Neural progenitor cell (in vitro differentiated cells): ENCODE data around the gene TEKT3. TPM values are rescaled to one million over a fixed set of nuclear protein-coding genes. Genes with fewer than 3 reads are reported as not detected.

Source experiments
- DNase-seq: peaks from one replicate; pipeline ENCODE4 v3.0.0-alpha.2; 2016; ENCODE audit warnings: low spot score
- H2AFZ ChIP-seq: fragments of 200-600 bp; sonication (generic); replicated peaks from 2 replicates; pipeline ENCODE4 v1.6.1; 2016; ENCODE audit warnings: antibody characterized with exemption
- H3F3A ChIP-seq: fragments of 200-600 bp; sonication (generic); 2 replicates; pipeline ENCODE4 v1.6.1; 2016; ENCODE audit warnings: antibody characterized with exemption, low read depth
- H3K27ac ChIP-seq: fragments of 200-600 bp; sonication (generic); 2 replicates; pipeline ENCODE4 v1.5.1; 2016; ENCODE audit warnings: mild to moderate bottlenecking
- H3K27me3 ChIP-seq: fragments of 200-600 bp; sonication (generic); 2 replicates; pipeline ENCODE4 v1.6.1; 2016; ENCODE audit warnings: mild to moderate bottlenecking, moderate library complexity
- H3K36me3 ChIP-seq: fragments of 200-600 bp; sonication (generic); 2 replicates; pipeline ENCODE4 v1.5.1; 2016
- H3K4me1 ChIP-seq: fragments of 200-600 bp; sonication (generic); 2 replicates; pipeline ENCODE4 v1.6.1; 2016; ENCODE audit warnings: mixed run types
- H3K4me2 ChIP-seq: fragments of 200-600 bp; sonication (generic); 2 replicates; pipeline ENCODE4 v1.6.1; 2016
- H3K4me3 ChIP-seq: fragments of 200-600 bp; sonication (generic); 2 replicates; pipeline ENCODE4 v1.5.1; 2016
- H3K79me2 ChIP-seq: fragments of 200-600 bp; sonication (generic); 2 replicates; pipeline ENCODE4 v1.6.1; 2016; ENCODE audit warnings: low read depth
- H3K9ac ChIP-seq: fragments of 200-600 bp; sonication (generic); 2 replicates; pipeline ENCODE4 v1.6.1; 2016
- H3K9me3 ChIP-seq: fragments of 200-600 bp; sonication (generic); 2 replicates; pipeline ENCODE4 v1.5.1; 2016; ENCODE audit warnings: low read depth
- H4K20me1 ChIP-seq: fragments of 200-600 bp; sonication (generic); 2 replicates; pipeline ENCODE4 v1.6.1; 2016; ENCODE audit warnings: low read depth
- H3K27ac Mint-ChIP-seq: 3 replicates; pipeline ENCODE4 v1.8.0; 2021; ENCODE audit warnings: mixed read lengths
- H3K27me3 Mint-ChIP-seq: 2 replicates; pipeline ENCODE4 v1.8.0; 2022; ENCODE audit warnings: low read depth, mild to moderate bottlenecking, inconsistent platforms, moderate library complexity, mixed read lengths; ENCODE audit not compliant: insufficient read depth
- H3K36me3 Mint-ChIP-seq: 3 replicates; pipeline ENCODE4 v1.8.0; 2021; ENCODE audit warnings: mixed read lengths
- H3K4me1 Mint-ChIP-seq: 3 replicates; pipeline ENCODE4 v1.8.0; 2021; ENCODE audit warnings: mixed read lengths
- H3K4me3 Mint-ChIP-seq: 3 replicates; pipeline ENCODE4 v1.8.0; 2021; ENCODE audit warnings: mild to moderate bottlenecking, moderate library complexity, mixed read lengths
- H3K9me3 Mint-ChIP-seq: 3 replicates; pipeline ENCODE4 v1.8.0; 2020; ENCODE audit warnings: mixed read lengths
- CTCF ChIP-seq: fragments of 200-600 bp; sonication (generic); IDR thresholded peaks from 2 replicates; pipeline ENCODE4 v1.5.1; 2017; ENCODE audit warnings: antibody characterized with exemption, mild to moderate bottlenecking
- EZH2 ChIP-seq: fragments of 200-600 bp; sonication (generic); IDR thresholded peaks from 2 replicates; pipeline ENCODE4 v1.6.1; 2017; ENCODE audit warnings: antibody characterized with exemption, mild to moderate bottlenecking, moderate library complexity
- EZH2phosphoT487 ChIP-seq: fragments of 200-600 bp; sonication (generic); IDR thresholded peaks from 2 replicates; pipeline ENCODE4 v1.6.1; 2017; ENCODE audit warnings: antibody characterized with exemption
- total RNA-seq: library from RNA; depleted of rRNA; stranded (reverse); fragments of >200 nt; gene quantifications from 2 replicates; pipeline ENCODE4 v1.2.3, GENCODE V29; 2015; ENCODE audit warnings: low replicate concordance

Gene TEKT3
- total RNA-seq, 1 donor from 2014 or later: 0.97 TPM

DNA sequence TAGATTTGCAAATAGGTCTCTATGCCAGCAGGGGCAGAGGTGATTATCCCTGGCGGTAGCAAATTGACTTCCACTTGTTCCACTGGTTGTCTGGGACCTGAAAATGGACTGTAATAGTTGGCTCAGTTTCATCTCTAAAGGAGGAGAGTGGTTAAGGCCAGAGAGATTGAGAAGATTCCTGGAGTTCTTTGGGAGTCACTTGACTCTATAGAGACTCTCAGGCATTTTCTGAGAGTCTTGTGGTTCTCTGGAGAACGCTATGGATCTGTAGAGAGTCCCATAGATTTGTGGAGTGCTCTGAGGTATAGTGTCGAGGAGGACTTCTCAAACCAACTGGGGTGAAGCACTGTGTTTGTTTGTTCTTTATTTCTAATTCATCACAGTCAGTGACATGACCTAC lies 67.4 kb downstream of the TEKT3 start:
- Histone ChIP-seq H3K4me1 (peaks cover 7% of the 10 kb centered on the region), H3K4me3 (no peak overlapping the region), H2AFZ (no peak overlapping the region), H3K4me2 (no peak overlapping the region), H3K36me3 (no peaks in the 10 kb centered on the region), H3K9me3 (no peaks in the 10 kb centered on the region), H3K27ac (no peak overlapping the region), H3K27me3 (peaks cover 6% of the 10 kb centered on the region), H4K20me1 (no peaks in the 10 kb centered on the region), H3K9ac (no peak overlapping the region), H3K79me2 (no peaks in the 10 kb centered on the region), H3F3A (no peaks in the 10 kb centered on the region)
- TF ChIP-seq EZH2: no peak
- no peak for TF ChIP-seq CTCF
- no peak for TF ChIP-seq EZH2phosphoT487
- H3K4me3 Mint-ChIP-seq: no peak overlapping the region
- H3K27me3 Mint-ChIP-seq: peaks cover 11% of the 10 kb centered on the region
- DNase-seq: no peak
- no peaks in the 10 kb centered on the region for H3K36me3 Mint-ChIP-seq
- no peak overlapping the region for H3K27ac Mint-ChIP-seq
- H3K4me1 Mint-ChIP-seq: peaks cover 6% of the 10 kb centered on the region
- peaks cover 2% of the 10 kb centered on the region for H3K9me3 Mint-ChIP-seq

- TF ChIP-seq EZH2phosphoT487 (no peak), EZH2 (no peak), CTCF (no peak)
- Histone ChIP-seq H3K4me2 (no peak overlapping the region), H2AFZ (no peak overlapping the region), H3K4me1 (peaks cover 5% of the 10 kb centered on the region), H3K27me3 (peaks cover 14% of the 10 kb centered on the region), H3K4me3 (no peak overlapping the region), H3F3A (no peaks in the 10 kb centered on the region), H3K9ac (no peak overlapping the region), H3K36me3 (no peaks in the 10 kb centered on the region), H3K27ac (no peak overlapping the region), H3K79me2 (no peaks in the 10 kb centered on the region), H4K20me1 (no peaks in the 10 kb centered on the region), H3K9me3 (no peaks in the 10 kb centered on the region)
- peaks cover 2% of the 10 kb centered on the region for H3K9me3 Mint-ChIP-seq
- peaks cover 13% of the 10 kb centered on the region for H3K27me3 Mint-ChIP-seq
- H3K4me3 Mint-ChIP-seq: no peak overlapping the region
- no peaks in the 10 kb centered on the region for H3K36me3 Mint-ChIP-seq
- DNase-seq: no peak
- H3K4me1 Mint-ChIP-seq: peaks cover 3% of the 10 kb centered on the region
- no peak overlapping the region for H3K27ac Mint-ChIP-seq
Measured at GRCh38 chr17:15273141-15273793, 68.1 kb downstream of the TEKT3 start.

GRCh38 chr17:15271741-15272140 lies 69.7 kb downstream of the TEKT3 start:
- DNase-seq: no peak
- Histone ChIP-seq H4K20me1 (no peaks in the 10 kb centered on the region), H3K36me3 (no peaks in the 10 kb centered on the region), H3K4me1 (no peaks in the 10 kb centered on the region), H3K9ac (no peak overlapping the region), H3K4me2 (no peak overlapping the region), H3K27me3 (peaks cover 29% of the 10 kb centered on the region), H2AFZ (no peak overlapping the region), H3K79me2 (no peaks in the 10 kb centered on the region), H3K9me3 (no peaks in the 10 kb centered on the region), H3K4me3 (no peak overlapping the region), H3F3A (no peaks in the 10 kb centered on the region), H3K27ac (no peak overlapping the region)
- TF ChIP-seq EZH2 (no peak), EZH2phosphoT487 (no peak)
- H3K27me3 Mint-ChIP-seq: peaks cover 15% of the 10 kb centered on the region
- peaks cover 2% of the 10 kb centered on the region for H3K9me3 Mint-ChIP-seq
- no peak overlapping the region for H3K27ac Mint-ChIP-seq
- H3K36me3 Mint-ChIP-seq: no peaks in the 10 kb centered on the region
- no peaks in the 10 kb centered on the region for H3K4me1 Mint-ChIP-seq
- no peak overlapping the region for H3K4me3 Mint-ChIP-seq

GRCh38 chr17:15270628-15271381 lies 70.6 kb downstream of the TEKT3 start:
- no peaks in the 10 kb centered on the region for H3K79me2 ChIP-seq
- no peaks in the 10 kb centered on the region for H3K36me3 Mint-ChIP-seq
- no peak overlapping the region for H3K27ac ChIP-seq
- H3K4me1 ChIP-seq: no peaks in the 10 kb centered on the region
- no peak overlapping the region for H3K9ac ChIP-seq
- H3K36me3 ChIP-seq: no peaks in the 10 kb centered on the region
- no peak overlapping the region for H3K4me3 Mint-ChIP-seq
- no peak overlapping the region for H3K4me2 ChIP-seq
- H2AFZ ChIP-seq: no peak overlapping the region
- H3K27me3 Mint-ChIP-seq: peaks cover 15% of the 10 kb centered on the region
- H3K27me3 ChIP-seq: peaks cover 38% of the 10 kb centered on the region
- H4K20me1 ChIP-seq: no peaks in the 10 kb centered on the region
- H3K9me3 Mint-ChIP-seq: peaks cover under 1% of the 10 kb centered on the region
- H3K4me3 ChIP-seq: no peak overlapping the region
- H3F3A ChIP-seq: no peaks in the 10 kb centered on the region
- TF ChIP-seq EZH2phosphoT487 (no peak), CTCF (no peak), EZH2 (no peak)
- no peaks in the 10 kb centered on the region for H3K9me3 ChIP-seq
- no peak for DNase-seq
- no peak overlapping the region for H3K27ac Mint-ChIP-seq
- no peaks in the 10 kb centered on the region for H3K4me1 Mint-ChIP-seq
